Endothelial cell of umbilical vein (primary cell): ENCODE results near the gene CTNNB1.

Experiments used
- CTCF ChIP-seq, 2 donors: IDR thresholded peaks; 1 replicate in 1 of 2; 2 replicates in 1 of 2; pipeline ENCODE4 v1.5.1; 2011; ENCODE audit warnings: low read length in 2 of 2, mild to moderate bottlenecking in 2 of 2, moderate library complexity in 2 of 2, control low read depth in 1 of 2, inconsistent platforms in 1 of 2, low read depth in 1 of 2; ENCODE audit not compliant: insufficient read depth in 1 of 2; ENCODE audit errors: extremely low read depth in 1 of 2
- EZH2 ChIP-seq: IDR thresholded peaks from 2 replicates; pipeline ENCODE4 v1.6.1; 2012; ENCODE audit warnings: borderline replicate concordance, low read depth, mild to moderate bottlenecking, moderate library complexity, low read length, inconsistent platforms; ENCODE audit not compliant: severe bottlenecking
- GATA2 ChIP-seq: IDR thresholded peaks from 2 replicates; pipeline ENCODE4 v1.7.0; 2011; ENCODE audit warnings: low read depth, mild to moderate bottlenecking, moderate library complexity, mixed read lengths, low read length; ENCODE audit not compliant: insufficient read length, insufficient read depth
- MYC ChIP-seq: IDR thresholded peaks from one replicate; pipeline ENCODE4 v1.6.1; 2011; ENCODE audit warnings: mild to moderate bottlenecking, low read depth, low read length
- POLR2A ChIP-seq: IDR thresholded peaks from 2 replicates; pipeline ENCODE4 v1.6.1; 2012; ENCODE audit warnings: low read depth, mild to moderate bottlenecking, control low read depth, low read length

GRCh38 chr3:41267975-41268640, 68.8 kb downstream of the CTNNB1 start:
- TF ChIP-seq POLR2A (no peak), GATA2 (peak; percentile 11), CTCF (IDR thresholded peaks at IDR 0.05; ENCODE audit: extremely low read depth in 1 of 2, insufficient read depth in 1 of 2, low read depth in 1 of 2, low read length in 2 of 2) (no peak), MYC (no peak), EZH2 (no peak)
